B cell (primary cell): ENCODE measurements around the gene KCNC1. TPM values are rescaled to one million over a fixed set of nuclear protein-coding genes. Genes with fewer than 3 reads are reported as not detected.

Experiments
- ATAC-seq: fragments of 200-7000 bp; cut with Tn5 transposase; one replicate; pipeline ENCODE4 v1.10.0; 2021; ENCODE audit warnings: low read depth, mild to moderate bottlenecking, moderate number of reproducible peaks, moderate library complexity
- CTCF ChIA-PET: fragments of 350-600 bp; sonication (Branson Sonifier 250); formaldehyde crosslinking; loops from one replicate; lab custom pipeline; 2021; ENCODE audit warnings: antibody characterized with exemption, inconsistent platforms; lab: Charles Lee
- POLR2A ChIA-PET: fragments of 350-600 bp; sonication (Branson Sonifier 250); formaldehyde crosslinking; loops from one replicate; lab custom pipeline; 2021; ENCODE audit warnings: antibody characterized with exemption; lab: Charles Lee
- DNase-seq: peaks from one replicate; pipeline ENCODE4 v3.0.0; 2013
- H2AFZ ChIP-seq: 2 replicates; pipeline ENCODE4 v1.6.1; 2012; ENCODE audit warnings: mild to moderate bottlenecking, low read depth, low read length; ENCODE audit not compliant: insufficient read depth, poor library complexity, severe bottlenecking
- H3K27ac ChIP-seq, 2 donors: 1 replicate in 1 of 2; 2 replicates in 1 of 2; pipeline ENCODE4 v1.5.1; 2012 to 2013; ENCODE audit warnings: low read length in 2 of 2, mild to moderate bottlenecking in 2 of 2, moderate library complexity in 1 of 2
- H3K27me3 ChIP-seq, 4 experiments: fragments of 200-600 bp in 1 of 4; sonication (generic) in 1 of 4; replicated peaks in 1 of 4; 1 replicate in 2 of 4; 2 replicates in 2 of 4; pipeline versions ENCODE4 v1.6.1 to v1.7.0; 2013 to 2016; ENCODE audit warnings: low read length in 3 of 4, mild to moderate bottlenecking in 2 of 4, mixed read lengths in 1 of 4, moderate library complexity in 1 of 4; ENCODE audit not compliant: insufficient read depth in 4 of 4, control insufficient read depth in 3 of 4; ENCODE audit errors: control extremely low read depth in 1 of 4
- H3K36me3 ChIP-seq, 2 experiments: replicated peaks in 1 of 2; 1 replicate in 1 of 2; 2 replicates in 1 of 2; pipeline versions ENCODE4 v1.6.1 to v1.7.1; 2013; ENCODE audit warnings: low read length in 1 of 2; ENCODE audit not compliant: insufficient read depth in 2 of 2, control insufficient read depth in 1 of 2; ENCODE audit errors: control extremely low read depth in 1 of 2, extremely low read depth in 1 of 2
- H3K4me1 ChIP-seq, 2 donors: fragments of 200-600 bp in 1 of 2; sonication (generic) in 1 of 2; 1 replicate in 1 of 2; 2 replicates in 1 of 2; pipeline versions ENCODE4 v1.5.1 to v1.6.1; 2013 to 2017; ENCODE audit warnings: low read length in 2 of 2; ENCODE audit not compliant: control insufficient read depth in 2 of 2, insufficient read depth in 2 of 2
- H3K4me2 ChIP-seq: replicated peaks from 2 replicates; pipeline ENCODE3; 2012; ENCODE audit warnings: mild to moderate bottlenecking, low read depth, low read length; ENCODE audit not compliant: poor library complexity, severe bottlenecking
- H3K4me3 ChIP-seq, 5 experiments: fragments of 200-600 bp in 1 of 5; sonication (generic) in 1 of 5; 1 replicate in 3 of 5; 2 replicates in 2 of 5; pipeline versions ENCODE4 v1.5.1 to v1.7.0; 2011 to 2016; ENCODE audit warnings: low read length in 4 of 5, mild to moderate bottlenecking in 4 of 5, low read depth in 2 of 5, control low read depth in 1 of 5, moderate library complexity in 1 of 5; ENCODE audit not compliant: insufficient read depth in 1 of 5; ENCODE audit errors: control extremely low read depth in 1 of 5, extremely low read depth in 1 of 5
- H3K79me2 ChIP-seq: fragments of 200-600 bp; sonication (generic); one replicate; pipeline ENCODE4 v1.6.0; 2016; ENCODE audit warnings: low read length; ENCODE audit not compliant: control insufficient read depth, insufficient read depth
- H3K9ac ChIP-seq: fragments of 200-600 bp; sonication (generic); 2 replicates; pipeline ENCODE4 v1.6.1; 2017; ENCODE audit warnings: mild to moderate bottlenecking, low read length, moderate library complexity
- H3K9me3 ChIP-seq, 3 donors: one replicate each; pipeline versions ENCODE4 v1.6.1 to v1.7.1; 2013; ENCODE audit warnings: low read length in 2 of 3; ENCODE audit not compliant: control insufficient read depth in 2 of 3, insufficient read depth in 1 of 3; ENCODE audit errors: control extremely low read depth in 1 of 3
- H4K20me1 ChIP-seq: 2 replicates; pipeline ENCODE4 v1.6.0; 2012; ENCODE audit warnings: mild to moderate bottlenecking, low read length; ENCODE audit not compliant: insufficient read depth, control insufficient read depth, poor library complexity, severe bottlenecking
- H3K27ac Mint-ChIP-seq: one replicate; pipeline ENCODE4 v1.8.0; 2021; ENCODE audit warnings: mixed read lengths
- H3K27me3 Mint-ChIP-seq: one replicate; pipeline ENCODE4 v1.8.0; 2021; ENCODE audit warnings: mixed read lengths
- H3K4me1 Mint-ChIP-seq: one replicate; pipeline ENCODE4 v1.8.0; 2021; ENCODE audit warnings: mixed read lengths
- H3K4me3 Mint-ChIP-seq: one replicate; pipeline ENCODE4 v1.8.0; 2021; ENCODE audit warnings: mixed read lengths
- H3K9me3 Mint-ChIP-seq: one replicate; pipeline ENCODE4 v1.8.0; 2022; ENCODE audit warnings: mixed read lengths; ENCODE audit not compliant: insufficient read depth
- EZH2 ChIP-seq: IDR thresholded peaks from 2 replicates; pipeline ENCODE4 v1.6.1; 2012; ENCODE audit warnings: borderline replicate concordance, low read depth, mild to moderate bottlenecking, moderate library complexity, low read length; ENCODE audit not compliant: insufficient read depth, poor library complexity, severe bottlenecking
- WGBS: methylation state at CpG from one replicate; pipeline ENCODE4 v1.1.5; 2013; ENCODE audit warnings: missing lambda C conversion rate; ENCODE audit not compliant: insufficient coverage; 5-methylcytosine and 5-hydroxymethylcytosine counted together
- intact Hi-C: fragments of 100-400 bp; cut with micrococcal nuclease; formaldehyde crosslinking; loops from one replicate; pipeline ENCODE4 v1.10.0; 2022
- polyA plus RNA-seq: library from polyadenylated mRNA; depleted of rRNA; stranded (reverse); fragments of >200 nt; gene quantifications from 2 replicates; pipeline ENCODE4 v1.2.3, GENCODE V29; 2012
- total RNA-seq, 2 donors: library from RNA; stranded (reverse); fragments of 120-200 nt in 1 of 2; gene quantifications; 1 replicate in 1 of 2; 2 replicates in 1 of 2; pipeline versions ENCODE4 v1.2.3 to v1.2.4, GENCODE V29; 2013 to 2022
- TF ChIP-seq, protein P1 (sequence below): fragments of 200-600 bp; IDR thresholded peaks from one replicate; pipeline ENCODE4 v1.8.0; 2022; ENCODE audit warnings: antibody characterized with exemption, mild to moderate bottlenecking

KCNC1 gene
- total and polyA plus RNA-seq, 2 donors (not counting 1 experiment from before 2014, with no cell fraction given): not detected

DNA sequence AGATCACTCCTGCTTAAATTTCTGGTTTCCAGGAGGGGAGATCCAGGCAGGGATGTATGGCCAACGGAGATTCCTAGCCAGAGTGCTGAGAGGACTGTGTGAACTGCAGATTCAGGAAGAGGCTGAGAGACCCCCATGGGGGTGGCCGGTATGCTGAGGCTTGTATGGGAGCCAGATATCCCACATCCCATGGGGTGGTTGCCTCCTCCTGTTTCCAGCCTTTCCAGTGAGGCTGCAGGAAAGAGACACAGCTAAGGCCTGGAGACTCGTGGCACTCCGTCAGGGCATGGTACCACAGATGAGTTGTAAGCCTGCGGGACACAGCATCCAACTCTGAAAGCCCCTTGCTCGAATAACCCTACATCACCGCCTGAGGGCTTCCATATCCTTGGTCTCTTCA, 16.6 kb upstream of the KCNC1 start:
- WGBS: 61% methylated on average over 7 of the region's 7 CpGs
- Histone ChIP-seq H2AFZ (no peak overlapping the region), H3K36me3 (no peaks in the 10 kb centered on the region), H3K9ac (no peak overlapping the region), H3K79me2 (no peaks in the 10 kb centered on the region), H3K4me2 (no peak overlapping the region), H4K20me1 (no peaks in the 10 kb centered on the region), H3K27ac (no peak overlapping the region), H3K27me3 (peaks cover 0 to 56% (median 10%) of the 10 kb centered on the region in 4 experiments), H3K4me3 (no peak overlapping the region), H3K4me1 (no peaks in the 10 kb centered on the region), H3K9me3 (peaks cover 0 to 12% (median 0%) of the 10 kb centered on the region in 3 donors)
- no peaks in the 10 kb centered on the region for H3K9me3 Mint-ChIP-seq
- CTCF ChIA-PET: no interaction called here
- no peaks in the 10 kb centered on the region for H3K4me1 Mint-ChIP-seq
- no peak overlapping the region for H3K4me3 Mint-ChIP-seq
- intact Hi-C loops: no loop called here
- TF ChIP-seq, protein P1, sequence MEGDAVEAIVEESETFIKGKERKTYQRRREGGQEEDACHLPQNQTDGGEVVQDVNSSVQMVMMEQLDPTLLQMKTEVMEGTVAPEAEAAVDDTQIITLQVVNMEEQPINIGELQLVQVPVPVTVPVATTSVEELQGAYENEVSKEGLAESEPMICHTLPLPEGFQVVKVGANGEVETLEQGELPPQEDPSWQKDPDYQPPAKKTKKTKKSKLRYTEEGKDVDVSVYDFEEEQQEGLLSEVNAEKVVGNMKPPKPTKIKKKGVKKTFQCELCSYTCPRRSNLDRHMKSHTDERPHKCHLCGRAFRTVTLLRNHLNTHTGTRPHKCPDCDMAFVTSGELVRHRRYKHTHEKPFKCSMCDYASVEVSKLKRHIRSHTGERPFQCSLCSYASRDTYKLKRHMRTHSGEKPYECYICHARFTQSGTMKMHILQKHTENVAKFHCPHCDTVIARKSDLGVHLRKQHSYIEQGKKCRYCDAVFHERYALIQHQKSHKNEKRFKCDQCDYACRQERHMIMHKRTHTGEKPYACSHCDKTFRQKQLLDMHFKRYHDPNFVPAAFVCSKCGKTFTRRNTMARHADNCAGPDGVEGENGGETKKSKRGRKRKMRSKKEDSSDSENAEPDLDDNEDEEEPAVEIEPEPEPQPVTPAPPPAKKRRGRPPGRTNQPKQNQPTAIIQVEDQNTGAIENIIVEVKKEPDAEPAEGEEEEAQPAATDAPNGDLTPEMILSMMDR: no peak
- no peak for TF ChIP-seq EZH2
- ATAC-seq (no peak), DNase-seq (no peak)
- peaks cover 25% of the 10 kb centered on the region for H3K27me3 Mint-ChIP-seq
- POLR2A ChIA-PET: no interaction called here
- H3K27ac Mint-ChIP-seq: no peak overlapping the region

DNA sequence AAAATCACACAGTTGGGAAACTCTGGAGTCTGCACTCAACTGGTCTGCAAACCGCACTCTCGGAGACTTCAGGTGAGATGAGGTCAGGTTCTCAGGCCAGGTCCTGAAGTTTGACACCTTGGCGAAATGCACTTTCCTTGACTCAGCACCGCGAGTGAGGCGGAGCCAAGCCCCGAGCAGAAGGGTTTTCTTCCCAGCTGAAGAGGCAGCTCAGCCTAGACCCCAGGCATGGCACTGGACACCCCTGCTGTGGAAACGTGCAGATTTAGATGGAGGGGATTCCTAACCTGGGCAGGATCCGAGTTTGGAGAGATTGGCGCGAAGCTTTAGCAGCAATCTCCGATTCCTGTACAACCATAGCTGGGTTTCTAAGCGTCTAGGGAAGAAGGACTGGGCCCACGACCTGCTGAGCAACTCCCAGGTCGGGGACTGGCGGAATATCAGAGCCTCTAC, 16.0 kb upstream of the KCNC1 start:
- Histone ChIP-seq H2AFZ (no peak overlapping the region), H3K27me3 (peaks cover 0 to 61% (median 13%) of the 10 kb centered on the region in 4 experiments), H3K79me2 (no peaks in the 10 kb centered on the region), H3K4me2 (no peak overlapping the region), H3K27ac (no peak overlapping the region), H3K4me3 (no peak overlapping the region), H3K4me1 (no peaks in the 10 kb centered on the region), H4K20me1 (no peaks in the 10 kb centered on the region), H3K36me3 (no peaks in the 10 kb centered on the region), H3K9ac (no peak overlapping the region), H3K9me3 (peaks cover 0 to 12% (median 0%) of the 10 kb centered on the region in 3 donors)
- Mint-ChIP-seq H3K27ac (no peak overlapping the region), H3K27me3 (peaks cover 27% of the 10 kb centered on the region), H3K4me3 (no peak overlapping the region), H3K4me1 (no peaks in the 10 kb centered on the region), H3K9me3 (no peaks in the 10 kb centered on the region)
- no peak for DNase-seq
- ChIA-PET CTCF (no interaction called here), POLR2A (no interaction called here)
- no peak for ATAC-seq
- no peak for TF ChIP-seq EZH2
- TF ChIP-seq, protein P1: no peak
- 16% methylated on average over 15 of the region's 16 CpGs for WGBS
- intact Hi-C loops: no loop called here
